Measurements from ENCODE around the gene SERPINA12.

SERPINA12 gene

DNA sequence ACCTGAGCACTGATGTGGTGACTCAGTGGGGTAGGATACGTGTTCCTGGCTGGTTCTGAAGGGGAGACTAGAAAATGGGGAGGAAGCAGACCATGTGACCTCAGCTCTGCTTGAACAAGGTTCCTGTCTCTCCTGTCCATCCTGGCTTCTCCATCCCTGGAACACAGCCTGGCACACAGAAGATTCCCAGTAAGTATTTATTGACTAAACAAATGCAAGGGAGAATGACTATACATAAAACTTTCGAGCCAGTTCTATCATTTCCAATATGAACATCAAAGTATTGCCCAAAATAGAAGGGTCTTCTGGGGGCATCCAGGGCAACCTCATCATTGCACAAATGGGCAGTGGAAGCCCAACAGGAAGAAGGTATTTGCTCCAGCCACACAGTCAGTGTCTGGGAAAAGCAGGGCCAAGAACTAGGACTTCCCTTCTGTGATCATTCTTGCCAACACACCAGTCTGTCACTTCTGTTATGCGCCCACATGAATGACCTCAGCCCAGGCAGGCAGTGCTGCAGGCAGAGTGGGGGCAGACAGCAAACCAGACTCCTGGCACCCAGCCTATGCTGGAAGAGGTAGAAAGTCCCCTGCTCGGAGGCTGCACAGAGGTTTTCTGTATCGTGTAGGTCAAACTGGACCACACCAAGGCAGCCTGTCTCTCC lies 27.7 kb downstream of the SERPINA12 start:
- Histone ChIP-seq H3K4me1 (ENCODE audit: control insufficient read depth, insufficient read depth, low read length) (peaks cover 3% of the 10 kb centered on the region), H3K27me3 (ENCODE audit: control insufficient read depth, insufficient read depth, low read length, poor library complexity, severe bottlenecking) (no peaks in the 10 kb centered on the region), H3K27ac (ENCODE audit: insufficient read depth, low read depth, low read length, poor library complexity, severe bottlenecking) (no peak overlapping the region), H3K36me3 (ENCODE audit: control insufficient read depth, insufficient read depth, low read length) (no peaks in the 10 kb centered on the region), H3K9me3 (ENCODE audit: control insufficient read depth, low read length) (no peaks in the 10 kb centered on the region), H3K4me3 (ENCODE audit: insufficient read depth, low read depth, low read length) (no peak overlapping the region)
- WGBS, 2 experiments: 96% methylated on average over 5 of the region's 5 CpGs

DNA sequence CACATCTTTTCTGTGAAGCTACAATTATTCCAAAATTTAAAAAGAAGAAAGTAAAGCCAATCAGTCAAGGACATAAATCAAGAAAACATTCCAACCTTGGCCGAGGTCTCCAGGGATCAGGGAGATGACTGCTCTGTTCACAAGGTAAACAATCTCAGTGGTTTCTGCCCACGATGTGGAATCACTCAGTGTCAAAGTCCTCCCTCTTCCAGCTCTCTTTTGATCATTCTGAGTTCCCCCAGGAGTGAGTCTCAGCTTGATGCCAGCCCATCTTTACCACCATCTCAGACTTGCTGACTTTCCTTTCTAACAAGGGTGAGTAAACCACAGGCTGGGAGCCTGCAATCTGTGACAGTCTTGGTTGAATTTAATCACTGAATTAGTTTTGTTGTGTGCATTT lies 28.5 kb downstream of the SERPINA12 start:
- Histone ChIP-seq H3K36me3 (ENCODE audit: control insufficient read depth, insufficient read depth, low read length) (no peaks in the 10 kb centered on the region), H3K9me3 (ENCODE audit: control insufficient read depth, low read length) (no peaks in the 10 kb centered on the region), H3K27me3 (ENCODE audit: control insufficient read depth, insufficient read depth, low read length, poor library complexity, severe bottlenecking) (no peaks in the 10 kb centered on the region), H3K4me1 (ENCODE audit: control insufficient read depth, insufficient read depth, low read length) (no peaks in the 10 kb centered on the region), H3K4me3 (ENCODE audit: insufficient read depth, low read depth, low read length) (no peak overlapping the region), H3K27ac (ENCODE audit: insufficient read depth, low read depth, low read length, poor library complexity, severe bottlenecking) (no peak overlapping the region)
- WGBS, 2 experiments: 59 to 65% methylated on average over 2 of the region's 2 CpGs

DNA sequence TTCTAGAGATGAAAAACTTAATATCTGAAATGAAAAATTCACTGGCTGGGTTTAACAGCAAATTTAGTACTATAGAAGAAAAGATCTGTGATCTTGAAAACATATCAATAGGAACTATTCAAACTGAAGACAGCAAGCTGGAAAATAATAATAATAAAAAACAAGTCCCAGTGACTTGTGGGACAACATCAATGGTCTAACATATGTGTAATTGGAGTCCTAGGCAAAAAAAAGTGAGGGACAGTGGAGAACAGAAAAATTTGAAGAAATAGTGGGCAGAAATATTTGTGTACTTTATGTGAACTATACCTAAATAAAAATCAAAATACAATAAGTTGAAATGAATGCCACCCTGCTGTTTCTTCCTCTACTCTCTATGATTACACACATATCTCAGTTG lies 30.8 kb downstream of the SERPINA12 start:
- Histone ChIP-seq H3K4me3 (ENCODE audit: insufficient read depth, low read depth, low read length) (no peak overlapping the region), H3K4me1 (ENCODE audit: control insufficient read depth, insufficient read depth, low read length) (no peaks in the 10 kb centered on the region), H3K27me3 (ENCODE audit: control insufficient read depth, insufficient read depth, low read length, poor library complexity, severe bottlenecking) (no peaks in the 10 kb centered on the region), H3K27ac (ENCODE audit: insufficient read depth, low read depth, low read length, poor library complexity, severe bottlenecking) (no peak overlapping the region), H3K9me3 (ENCODE audit: control insufficient read depth, low read length) (no peaks in the 10 kb centered on the region), H3K36me3 (ENCODE audit: control insufficient read depth, insufficient read depth, low read length) (no peaks in the 10 kb centered on the region)

DNA sequence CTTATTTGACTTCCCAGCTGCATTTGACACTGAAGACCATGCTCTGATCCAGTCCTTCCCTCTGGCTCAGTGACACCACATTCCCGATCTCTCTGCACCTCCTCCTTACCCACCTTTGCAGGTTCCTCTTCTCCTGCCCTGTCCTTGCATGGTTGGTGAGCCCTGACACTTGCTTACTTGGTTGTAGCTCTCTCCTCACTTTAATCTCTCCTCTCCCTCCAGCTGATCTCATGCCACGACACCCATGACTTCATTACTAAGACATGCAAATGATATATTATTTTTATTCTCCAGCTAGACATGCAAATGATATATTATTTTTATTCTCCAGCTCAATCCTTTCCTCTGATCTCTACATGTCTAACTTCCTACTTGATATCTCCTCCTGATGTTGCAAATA lies 33.2 kb downstream of the SERPINA12 start, which contains the start of gene SERPINA9:
Gene SERPINA9, minus strand, starts transcription at position 175 of the 400 bp plus-strand sequence. CDS start 6,357 bp downstream, outside the sequence.
- H3K4me1 ChIP-seq (ENCODE audit: control insufficient read depth, insufficient read depth, low read length): no peaks in the 10 kb centered on the region
- no peaks in the 10 kb centered on the region for H3K36me3 ChIP-seq (ENCODE audit: control insufficient read depth, insufficient read depth, low read length)
- 98% methylated on average over 2 of the region's 2 CpGs for WGBS, 2 experiments
- H3K27ac ChIP-seq (ENCODE audit: insufficient read depth, low read depth, low read length, poor library complexity, severe bottlenecking): no peak within 1 kb of the TSS
- H3K27me3 ChIP-seq (ENCODE audit: control insufficient read depth, insufficient read depth, low read length, poor library complexity, severe bottlenecking): no peaks in the 10 kb centered on the region
- no peaks in the 10 kb centered on the region for H3K9me3 ChIP-seq (ENCODE audit: control insufficient read depth, low read length)
- H3K4me3 ChIP-seq (ENCODE audit: insufficient read depth, low read depth, low read length): no peak within 1 kb of the TSS

DNA sequence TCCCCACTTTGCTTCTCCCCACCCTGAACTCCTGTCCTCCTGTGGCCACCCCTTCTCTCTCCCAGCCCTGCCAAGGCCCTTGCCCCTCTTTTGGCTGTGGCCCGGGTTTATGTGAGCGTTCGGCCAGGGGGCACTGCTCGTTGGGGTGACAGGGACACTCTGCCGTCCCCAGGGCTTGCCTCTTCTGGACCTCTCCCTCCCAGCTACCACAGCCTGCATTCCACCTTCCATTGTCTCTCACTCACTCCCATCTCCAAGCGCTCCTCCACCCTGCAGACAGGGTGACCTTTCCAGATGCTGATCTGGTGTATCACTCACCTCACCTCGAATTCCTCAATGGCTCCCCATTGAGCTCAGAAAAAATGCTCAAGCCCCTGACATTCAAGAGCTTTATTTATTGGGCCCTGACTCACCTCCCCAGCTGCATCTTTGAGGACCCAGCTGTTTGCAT lies 34.7 kb downstream of the SERPINA12 start:
- Histone ChIP-seq H3K27ac (ENCODE audit: insufficient read depth, low read depth, low read length, poor library complexity, severe bottlenecking) (no peak overlapping the region), H3K4me3 (ENCODE audit: insufficient read depth, low read depth, low read length) (no peak overlapping the region), H3K27me3 (ENCODE audit: control insufficient read depth, insufficient read depth, low read length, poor library complexity, severe bottlenecking) (no peaks in the 10 kb centered on the region), H3K9me3 (ENCODE audit: control insufficient read depth, low read length) (no peaks in the 10 kb centered on the region), H3K36me3 (ENCODE audit: control insufficient read depth, insufficient read depth, low read length) (no peaks in the 10 kb centered on the region), H3K4me1 (ENCODE audit: control insufficient read depth, insufficient read depth, low read length) (no peaks in the 10 kb centered on the region)
- 81% methylated on average over 7 of the region's 7 CpGs for WGBS, 2 experiments

DNA sequence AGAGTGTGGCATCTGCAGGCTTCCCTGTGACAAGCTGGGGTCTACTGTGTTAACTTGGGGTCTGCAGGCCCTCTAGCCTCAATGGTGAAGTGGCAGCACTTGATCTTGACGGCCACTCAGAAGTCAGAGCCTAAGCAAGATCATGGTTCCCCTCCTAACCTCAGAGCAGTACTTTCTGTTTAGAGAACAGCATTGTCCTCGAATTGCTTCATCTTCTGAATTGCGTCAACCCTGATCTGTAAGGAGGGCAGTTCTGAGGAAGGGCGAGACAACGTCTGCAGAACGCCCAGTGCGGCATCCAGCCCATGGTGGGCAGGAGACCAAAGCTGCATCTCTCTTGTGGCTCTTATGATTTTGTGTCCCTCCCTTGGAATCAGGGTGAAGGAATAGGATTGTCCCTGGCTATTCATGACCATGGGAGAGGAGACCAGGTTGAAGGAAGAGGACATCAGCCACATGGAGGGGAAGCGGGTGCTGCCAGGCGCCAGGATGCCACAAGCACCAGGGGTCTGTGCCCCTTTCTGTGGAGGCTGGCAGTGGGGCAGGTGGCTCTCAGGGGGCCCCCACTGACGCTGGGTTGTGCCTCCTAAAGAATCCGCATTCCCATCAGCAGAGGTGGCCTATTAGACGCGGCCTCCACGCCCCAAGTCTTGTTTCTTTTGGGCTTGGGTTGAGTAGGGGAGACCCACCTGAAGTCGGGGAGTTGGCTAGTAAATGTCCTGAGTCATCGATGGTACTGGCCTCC lies 35.4 kb downstream of the SERPINA12 start:
- no peaks in the 10 kb centered on the region for H3K9me3 ChIP-seq (ENCODE audit: control insufficient read depth, low read length)
- no peaks in the 10 kb centered on the region for H3K4me1 ChIP-seq (ENCODE audit: control insufficient read depth, insufficient read depth, low read length)
- no peaks in the 10 kb centered on the region for H3K36me3 ChIP-seq (ENCODE audit: control insufficient read depth, insufficient read depth, low read length)
- H3K27me3 ChIP-seq (ENCODE audit: control insufficient read depth, insufficient read depth, low read length, poor library complexity, severe bottlenecking): no peaks in the 10 kb centered on the region
- 95 to 97% methylated on average over 16 of the region's 16 CpGs for WGBS, 2 experiments
- no peak overlapping the region for H3K4me3 ChIP-seq (ENCODE audit: insufficient read depth, low read depth, low read length)
- H3K27ac ChIP-seq (ENCODE audit: insufficient read depth, low read depth, low read length, poor library complexity, severe bottlenecking): no peak overlapping the region

DNA sequence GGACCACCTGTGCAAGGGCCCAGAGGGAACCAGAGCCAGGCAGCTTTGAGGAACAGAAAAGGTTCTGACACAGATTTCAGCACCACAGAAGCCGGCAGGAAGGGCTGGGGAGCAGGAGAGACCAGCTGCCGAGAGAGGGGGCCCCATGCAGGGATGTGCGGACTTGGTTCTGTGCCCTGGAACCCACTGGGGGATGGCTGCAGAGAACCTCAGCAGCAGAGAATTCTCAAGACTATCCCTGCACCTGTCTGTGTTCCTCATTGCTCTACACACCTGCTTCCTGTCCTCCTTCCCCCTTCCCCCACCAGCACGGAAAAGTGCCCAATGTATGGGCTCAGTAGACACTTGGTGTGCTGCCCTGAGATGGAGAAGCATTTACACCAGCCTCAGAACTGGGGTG lies 36.4 kb downstream of the SERPINA12 start:
- WGBS, 2 experiments: 86 to 89% methylated on average over 4 of the region's 4 CpGs
- Histone ChIP-seq H3K27me3 (ENCODE audit: control insufficient read depth, insufficient read depth, low read length, poor library complexity, severe bottlenecking) (no peaks in the 10 kb centered on the region), H3K4me3 (ENCODE audit: insufficient read depth, low read depth, low read length) (no peak overlapping the region), H3K4me1 (ENCODE audit: control insufficient read depth, insufficient read depth, low read length) (no peaks in the 10 kb centered on the region), H3K9me3 (ENCODE audit: control insufficient read depth, low read length) (no peaks in the 10 kb centered on the region), H3K27ac (ENCODE audit: insufficient read depth, low read depth, low read length, poor library complexity, severe bottlenecking) (no peak overlapping the region), H3K36me3 (ENCODE audit: control insufficient read depth, insufficient read depth, low read length) (no peaks in the 10 kb centered on the region)

DNA sequence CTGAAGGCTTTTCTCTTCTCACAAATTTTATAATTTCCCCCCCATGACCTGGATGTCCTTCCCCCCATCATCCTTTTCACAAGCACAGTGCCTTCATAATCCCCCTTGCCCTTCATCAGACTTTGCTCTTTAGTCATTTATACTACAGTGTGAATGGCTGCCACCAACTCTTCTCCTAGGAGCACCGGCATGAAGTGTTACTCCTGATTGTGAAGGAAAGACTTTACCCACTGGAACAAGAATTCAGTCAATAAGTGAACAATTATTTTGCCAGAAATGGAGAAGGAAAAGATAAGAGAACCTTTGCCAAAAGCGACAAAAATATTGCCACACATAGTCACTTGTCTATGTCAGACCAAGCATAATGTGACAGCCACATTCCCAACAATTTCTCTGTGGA lies 38.2 kb downstream of the SERPINA12 start:
- 86 to 100% methylated on average over 1 to 2 of the region's 2 CpGs for WGBS, 2 experiments
- H3K4me3 ChIP-seq (ENCODE audit: insufficient read depth, low read depth, low read length): no peak overlapping the region
- H3K36me3 ChIP-seq (ENCODE audit: control insufficient read depth, insufficient read depth, low read length): no peaks in the 10 kb centered on the region
- no peaks in the 10 kb centered on the region for H3K27me3 ChIP-seq (ENCODE audit: control insufficient read depth, insufficient read depth, low read length, poor library complexity, severe bottlenecking)
- no peak overlapping the region for H3K27ac ChIP-seq (ENCODE audit: insufficient read depth, low read depth, low read length, poor library complexity, severe bottlenecking)
- no peaks in the 10 kb centered on the region for H3K4me1 ChIP-seq (ENCODE audit: control insufficient read depth, insufficient read depth, low read length)
- H3K9me3 ChIP-seq (ENCODE audit: control insufficient read depth, low read length): no peaks in the 10 kb centered on the region

DNA sequence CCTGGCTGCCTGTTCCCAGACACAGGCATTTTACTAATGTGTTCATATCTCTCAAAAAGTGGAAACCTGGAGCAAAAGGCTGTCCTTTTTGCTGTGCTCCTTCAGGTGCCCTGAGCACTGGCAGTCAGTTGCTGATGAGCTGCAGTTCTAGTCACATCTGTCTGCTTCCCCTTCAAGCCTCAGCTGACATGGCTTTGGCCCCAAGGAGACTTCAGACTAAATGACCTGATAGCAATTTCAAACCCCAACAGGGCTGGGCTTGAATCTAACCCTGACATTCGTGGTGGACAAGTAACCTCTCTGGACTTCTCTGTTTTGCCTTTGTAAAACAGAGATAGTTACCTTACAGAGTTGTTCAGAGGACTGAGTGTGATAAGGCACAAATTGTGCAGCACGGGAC lies 39.0 kb downstream of the SERPINA12 start:
- Histone ChIP-seq H3K4me3 (ENCODE audit: insufficient read depth, low read depth, low read length) (no peak overlapping the region), H3K4me1 (ENCODE audit: control insufficient read depth, insufficient read depth, low read length) (no peaks in the 10 kb centered on the region), H3K27ac (ENCODE audit: insufficient read depth, low read depth, low read length, poor library complexity, severe bottlenecking) (no peak overlapping the region), H3K36me3 (ENCODE audit: control insufficient read depth, insufficient read depth, low read length) (no peaks in the 10 kb centered on the region), H3K27me3 (ENCODE audit: control insufficient read depth, insufficient read depth, low read length, poor library complexity, severe bottlenecking) (no peaks in the 10 kb centered on the region), H3K9me3 (ENCODE audit: control insufficient read depth, low read length) (no peaks in the 10 kb centered on the region)
- 42 to 43% methylated on average over 2 of the region's 2 CpGs for WGBS, 2 experiments

DNA sequence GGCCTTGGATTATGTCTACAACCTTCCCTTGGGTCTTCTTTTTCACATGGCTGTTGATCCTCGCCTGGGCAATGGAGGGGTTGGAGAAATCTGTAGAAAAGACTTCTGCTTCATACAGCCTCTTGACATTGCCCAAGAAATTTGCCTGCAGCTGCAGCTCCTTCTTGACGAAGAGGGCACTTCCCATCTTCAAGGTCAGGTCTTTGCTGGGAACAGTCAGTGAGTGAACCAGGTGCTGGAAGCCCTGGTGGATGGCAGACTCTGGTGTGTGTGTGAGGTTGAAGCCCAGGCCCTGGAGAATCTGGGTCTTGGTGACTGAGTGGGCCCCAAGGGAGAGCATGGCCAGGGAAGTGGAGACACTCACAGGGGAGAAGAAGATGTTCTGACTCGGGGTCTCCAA lies 40.0 kb downstream of the SERPINA12 start:
- H3K36me3 ChIP-seq (ENCODE audit: control insufficient read depth, insufficient read depth, low read length): no peaks in the 10 kb centered on the region
- no peaks in the 10 kb centered on the region for H3K4me1 ChIP-seq (ENCODE audit: control insufficient read depth, insufficient read depth, low read length)
- H3K27me3 ChIP-seq (ENCODE audit: control insufficient read depth, insufficient read depth, low read length, poor library complexity, severe bottlenecking): no peaks in the 10 kb centered on the region
- WGBS, 2 experiments: 96 to 98% methylated on average over 3 of the region's 3 CpGs
- no peak overlapping the region for H3K4me3 ChIP-seq (ENCODE audit: insufficient read depth, low read depth, low read length)
- H3K9me3 ChIP-seq (ENCODE audit: control insufficient read depth, low read length): no peaks in the 10 kb centered on the region
- no peak overlapping the region for H3K27ac ChIP-seq (ENCODE audit: insufficient read depth, low read depth, low read length, poor library complexity, severe bottlenecking)

Measured in ectodermal cell (in vitro differentiated cells).